Stimulated activated effector memory CD8-positive, alpha-beta T cell treated with anti-CD3 and anti-CD28 coated beads, Interleukin-12 subunit alpha, Interleukin-12 subunit beta, amount 100 ng/mL, for 72 hours (primary cell): ENCODE data around the gene LCN15.
A peak's percentile ranks its signal among the peaks of the same experiment; 100 is the strongest.
"Not testable (repeated sequence)": the region's sequence is repeated elsewhere in the genome, so short reads cannot be mapped to it uniquely, and the experiment has no call there.

Experiments
- ATAC-seq: fragments of 150-1000 bp; cut with Tn5 transposase; 2 replicates; pipeline ENCODE4 v1.10.0; 2021
- DNase-seq, 2 donors: peaks; one replicate each; pipeline ENCODE4 v3.0.0; 2021 to 2022; ENCODE audit warnings: low spot score in 2 of 2
- H3K27ac Mint-ChIP-seq: one replicate; pipeline ENCODE4 v1.8.0; 2022; ENCODE audit warnings: mild to moderate bottlenecking, mixed read lengths
- H3K36me3 Mint-ChIP-seq: one replicate; pipeline ENCODE4 v1.8.0; 2022; ENCODE audit warnings: mild to moderate bottlenecking, mixed read lengths
- H3K4me1 Mint-ChIP-seq: one replicate; pipeline ENCODE4 v1.8.0; 2022; ENCODE audit warnings: mixed read lengths
- H3K4me3 Mint-ChIP-seq: one replicate; pipeline ENCODE4 v1.8.0; 2022; ENCODE audit warnings: mild to moderate bottlenecking, mixed read lengths
- H3K9me3 Mint-ChIP-seq: one replicate; pipeline ENCODE4 v1.8.0; 2022; ENCODE audit warnings: mixed read lengths

Gene LCN15

GRCh38 chr9:136764301-136764891, at the start of gene LCN15:
LCN15 (minus strand) TSS chr9:136764518; CDS start chr9:136764488, 30 bp downstream.
- H3K4me3 Mint-ChIP-seq = no peak within 1 kb of the TSS
- no peaks in the 10 kb centered on the region for H3K36me3 Mint-ChIP-seq
- ATAC-seq (no peak), DNase-seq (no peak)
- peaks cover 19% of the 10 kb centered on the region for H3K4me1 Mint-ChIP-seq
- H3K27ac Mint-ChIP-seq = no peak within 1 kb of the TSS
- no peaks in the 10 kb centered on the region for H3K9me3 Mint-ChIP-seq

- ATAC-seq (no peak), DNase-seq (no peak)
- Mint-ChIP-seq H3K4me3 (peak overlapping the region; percentile 81), H3K27ac (peak overlapping the region; percentile 79), H3K4me1 (peaks cover 57% of the 10 kb centered on the region), H3K9me3 (no peaks in the 10 kb centered on the region), H3K36me3 (peaks cover 58% of the 10 kb centered on the region)
Observed at GRCh38 chr9:136808806-136809158, 44.5 kb upstream of the LCN15 start.

GRCh38 chr9:136808075-136808805, 43.9 kb upstream of the LCN15 start:
- H3K36me3 Mint-ChIP-seq = peaks cover 57% of the 10 kb centered on the region
- ATAC-seq = peak; percentile 51
- peak overlapping the region; percentile 79 for H3K27ac Mint-ChIP-seq
- peak; percentile 32 to 75 for DNase-seq
- no peaks in the 10 kb centered on the region for H3K9me3 Mint-ChIP-seq
- peaks cover 57% of the 10 kb centered on the region for H3K4me1 Mint-ChIP-seq
- peak overlapping the region; percentile 81 for H3K4me3 Mint-ChIP-seq

- H3K36me3 Mint-ChIP-seq = peaks cover 49% of the 10 kb centered on the region
- peak; percentile 92 for ATAC-seq
- peaks cover 49% of the 10 kb centered on the region for H3K4me1 Mint-ChIP-seq
- no peaks in the 10 kb centered on the region for H3K9me3 Mint-ChIP-seq
- H3K27ac Mint-ChIP-seq = peak within 1 kb of the TSS; percentile 88
- H3K4me3 Mint-ChIP-seq = peak within 1 kb of the TSS; percentile 81
- DNase-seq = peak; percentile 86 to 93
Observed at GRCh38 chr9:136807281-136808074, 43.2 kb upstream of the LCN15 start, which contains the start of gene RABL6. RABL6 (plus strand) TSS chr9:136807948; CDS start chr9:136808197, 249 bp downstream.

- peak in 1 of 2 donors; percentile 53 for DNase-seq
- Mint-ChIP-seq H3K27ac (peak overlapping the region; percentile 88), H3K9me3 (no peaks in the 10 kb centered on the region), H3K36me3 (peaks cover 45% of the 10 kb centered on the region), H3K4me1 (peaks cover 48% of the 10 kb centered on the region), H3K4me3 (peak overlapping the region; percentile 81)
- ATAC-seq = no peak
Observed at GRCh38 chr9:136806631-136807201, 42.4 kb upstream of the LCN15 start.

- DNase-seq (no peak), ATAC-seq (no peak)
- Mint-ChIP-seq H3K27ac (no peak overlapping the region), H3K4me1 (peaks cover 50% of the 10 kb centered on the region), H3K36me3 (peaks cover 38% of the 10 kb centered on the region), H3K4me3 (peak overlapping the region; percentile 81), H3K9me3 (no peaks in the 10 kb centered on the region)
Observed at GRCh38 chr9:136806067-136806466, 41.7 kb upstream of the LCN15 start.

GRCh38 chr9:136805207-136805740, 41.0 kb upstream of the LCN15 start:
- Mint-ChIP-seq H3K9me3 (no peaks in the 10 kb centered on the region), H3K4me3 (peak overlapping the region; percentile 21), H3K27ac (no peak overlapping the region), H3K36me3 (peaks cover 34% of the 10 kb centered on the region), H3K4me1 (peaks cover 53% of the 10 kb centered on the region)
- ATAC-seq (no peak), DNase-seq (no peak)

- Mint-ChIP-seq H3K4me3 (no peak overlapping the region), H3K27ac (no peak overlapping the region), H3K4me1 (peaks cover 51% of the 10 kb centered on the region), H3K36me3 (peaks cover 33% of the 10 kb centered on the region), H3K9me3 (no peaks in the 10 kb centered on the region)
- ATAC-seq (no peak), DNase-seq (no peak)
Observed at GRCh38 chr9:136804509-136805206, 40.3 kb upstream of the LCN15 start.

- no peak overlapping the region for H3K27ac Mint-ChIP-seq
Observed at GRCh38 chr9:136803551-136804508, 39.5 kb upstream of the LCN15 start.

GRCh38 chr9:136803009-136803550, 38.8 kb upstream of the LCN15 start:
- not testable (repeated sequence) for ATAC-seq, H3K9me3 Mint-ChIP-seq, DNase-seq, H3K27ac Mint-ChIP-seq, H3K4me3 Mint-ChIP-seq
- Mint-ChIP-seq H3K4me1 (peaks cover 42% of the 10 kb centered on the region), H3K36me3 (peaks cover 21% of the 10 kb centered on the region)

More at GRCh38 chr9:136803551-136804508, 39.5 kb upstream of the LCN15 start:
- DNase-seq (no peak), ATAC-seq (no peak)
- no peak overlapping the region for H3K4me3 Mint-ChIP-seq
- H3K4me1 Mint-ChIP-seq = peaks cover 44% of the 10 kb centered on the region
- no peaks in the 10 kb centered on the region for H3K9me3 Mint-ChIP-seq
- H3K36me3 Mint-ChIP-seq = peaks cover 24% of the 10 kb centered on the region

- DNase-seq = no peak
- Mint-ChIP-seq H3K9me3 (no peaks in the 10 kb centered on the region), H3K4me1 (peaks cover 41% of the 10 kb centered on the region), H3K36me3 (peaks cover 16% of the 10 kb centered on the region), H3K4me3 (no peak overlapping the region), H3K27ac (no peak overlapping the region)
- no peak for ATAC-seq
Observed at GRCh38 chr9:136802321-136802720, 38.0 kb upstream of the LCN15 start.

- DNase-seq = peak; percentile 60 to 82
- H3K9me3 Mint-ChIP-seq = no peaks in the 10 kb centered on the region
- peaks cover 11% of the 10 kb centered on the region for H3K36me3 Mint-ChIP-seq
Observed at GRCh38 chr9:136799854-136800657, 35.7 kb upstream of the LCN15 start.

More at GRCh38 chr9:136799854-136800657, 35.7 kb upstream of the LCN15 start:
- peak; percentile 82 for ATAC-seq
- peak overlapping the region; percentile 77 for H3K4me3 Mint-ChIP-seq
- peaks cover 26% of the 10 kb centered on the region for H3K4me1 Mint-ChIP-seq
- H3K27ac Mint-ChIP-seq = no peak overlapping the region
